Activated naive CD4-positive, alpha-beta T cell treated with anti-CD3 and anti-CD28 coated beads, Interleukin-2, amount 10 ng/mL, durations not matched to agents 7 days and 5 days (primary cell): Measurements from ENCODE around the gene PCDHA3.
"Not testable (repeated sequence)": the region's sequence is repeated elsewhere in the genome, so short reads cannot be mapped to it uniquely, and the experiment has no call there.

Source experiments
- CTCF ChIA-PET: fragments of 350-600 bp; sonication (Branson Sonifier 250); formaldehyde crosslinking; loops from one replicate; lab custom pipeline; 2021; ENCODE audit warnings: antibody characterized with exemption; lab: Charles Lee
- DNase-seq: peaks from one replicate; pipeline ENCODE4 v3.0.0-alpha.2; 2020
- H3K27ac Mint-ChIP-seq: one replicate; pipeline ENCODE4 v1.8.0; 2021; ENCODE audit warnings: mild to moderate bottlenecking, moderate library complexity, mixed read lengths
- H3K27me3 Mint-ChIP-seq: one replicate; pipeline ENCODE4 v1.8.0; 2021; ENCODE audit warnings: mild to moderate bottlenecking, mixed read lengths
- H3K36me3 Mint-ChIP-seq: one replicate; pipeline ENCODE4 v1.8.0; 2021; ENCODE audit warnings: mixed read lengths
- H3K4me1 Mint-ChIP-seq: one replicate; pipeline ENCODE4 v1.8.0; 2021; ENCODE audit warnings: mixed read lengths
- H3K4me3 Mint-ChIP-seq: one replicate; pipeline ENCODE4 v1.8.0; 2021; ENCODE audit warnings: mild to moderate bottlenecking, moderate library complexity, mixed read lengths
- H3K9me3 Mint-ChIP-seq: one replicate; pipeline ENCODE4 v1.8.0; 2021; ENCODE audit warnings: mixed read lengths

The PCDHA3 gene

DNA sequence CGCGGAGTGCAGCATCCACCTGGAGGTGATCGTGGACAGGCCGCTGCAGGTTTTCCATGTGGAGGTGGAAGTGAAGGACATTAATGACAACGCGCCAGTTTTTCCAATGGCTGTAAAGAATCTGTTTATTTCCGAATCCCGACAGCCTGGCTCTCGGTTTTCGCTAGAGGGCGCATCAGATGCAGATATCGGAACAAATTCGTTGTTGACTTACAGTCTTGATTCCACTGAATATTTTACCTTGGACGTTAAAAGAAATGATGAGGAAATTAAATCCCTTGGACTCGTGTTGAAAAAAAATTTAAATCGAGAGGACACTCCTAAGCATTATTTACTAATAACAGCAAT lies 611 bp downstream of the PCDHA3 start:
- Mint-ChIP-seq H3K4me1 (no peaks in the 10 kb centered on the region), H3K36me3 (peaks cover 2% of the 10 kb centered on the region), H3K27ac (no peak overlapping the region), H3K27me3 (peaks cover 4% of the 10 kb centered on the region), H3K4me3 (no peak overlapping the region), H3K9me3 (peaks cover 23% of the 10 kb centered on the region)
- CTCF ChIA-PET, result no interaction called here
- no peak for DNase-seq

DNA sequence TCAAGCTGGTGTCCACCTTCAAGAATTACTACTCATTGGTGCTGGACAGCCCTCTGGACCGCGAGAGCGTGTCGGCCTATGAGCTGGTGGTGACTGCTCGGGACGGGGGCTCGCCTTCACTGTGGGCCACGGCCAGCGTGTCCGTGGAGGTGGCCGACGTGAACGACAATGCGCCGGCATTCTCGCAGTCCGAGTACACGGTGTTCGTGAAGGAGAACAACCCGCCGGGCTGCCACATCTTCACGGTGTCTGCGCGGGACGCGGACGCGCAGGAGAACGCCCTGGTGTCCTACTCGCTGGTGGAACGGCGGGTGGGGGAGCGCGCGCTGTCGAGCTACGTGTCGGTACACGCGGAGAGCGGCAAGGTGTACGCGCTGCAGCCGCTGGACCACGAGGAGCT lies 1.5 kb downstream of the PCDHA3 start:
- CTCF ChIA-PET, H3K4me3 Mint-ChIP-seq: not testable (repeated sequence)

DNA sequence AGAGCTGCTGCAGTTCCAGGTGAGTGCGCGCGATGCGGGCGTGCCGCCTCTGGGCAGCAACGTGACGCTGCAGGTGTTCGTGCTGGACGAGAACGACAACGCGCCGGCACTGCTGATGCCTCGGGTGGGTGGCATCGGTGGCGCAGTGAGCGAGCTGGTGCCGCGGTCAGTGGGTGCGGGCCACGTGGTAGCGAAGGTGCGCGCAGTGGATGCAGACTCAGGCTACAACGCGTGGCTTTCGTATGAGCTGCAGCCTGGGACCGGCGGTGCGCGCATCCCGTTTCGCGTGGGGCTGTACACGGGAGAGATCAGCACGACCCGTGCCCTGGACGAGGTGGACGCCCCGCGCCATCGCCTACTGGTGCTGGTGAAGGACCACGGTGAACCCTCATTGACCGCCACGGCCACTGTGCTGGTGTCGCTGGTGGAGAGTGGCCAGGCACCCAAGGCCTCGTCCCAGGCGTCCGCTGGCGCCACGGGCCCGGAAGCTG lies 2.0 kb downstream of the PCDHA3 start:
- CTCF ChIA-PET, result no interaction called here
- DNase-seq, result no peak
- H3K4me1 Mint-ChIP-seq, result no peaks in the 10 kb centered on the region
- no peak overlapping the region for H3K4me3 Mint-ChIP-seq
- peaks cover 10% of the 10 kb centered on the region for H3K27me3 Mint-ChIP-seq
- H3K9me3 Mint-ChIP-seq, result peaks cover 29% of the 10 kb centered on the region
- H3K27ac Mint-ChIP-seq, result peak overlapping the region; percentile 7
- peaks cover 3% of the 10 kb centered on the region for H3K36me3 Mint-ChIP-seq

More for the DNA sequence above, 1.5 kb downstream of the PCDHA3 start:
- DNase-seq, H3K27me3 Mint-ChIP-seq, H3K36me3 Mint-ChIP-seq, H3K4me1 Mint-ChIP-seq: not testable (repeated sequence)
- Mint-ChIP-seq H3K27ac (peak overlapping the region; percentile 49), H3K9me3 (peaks cover 25% of the 10 kb centered on the region)

DNA sequence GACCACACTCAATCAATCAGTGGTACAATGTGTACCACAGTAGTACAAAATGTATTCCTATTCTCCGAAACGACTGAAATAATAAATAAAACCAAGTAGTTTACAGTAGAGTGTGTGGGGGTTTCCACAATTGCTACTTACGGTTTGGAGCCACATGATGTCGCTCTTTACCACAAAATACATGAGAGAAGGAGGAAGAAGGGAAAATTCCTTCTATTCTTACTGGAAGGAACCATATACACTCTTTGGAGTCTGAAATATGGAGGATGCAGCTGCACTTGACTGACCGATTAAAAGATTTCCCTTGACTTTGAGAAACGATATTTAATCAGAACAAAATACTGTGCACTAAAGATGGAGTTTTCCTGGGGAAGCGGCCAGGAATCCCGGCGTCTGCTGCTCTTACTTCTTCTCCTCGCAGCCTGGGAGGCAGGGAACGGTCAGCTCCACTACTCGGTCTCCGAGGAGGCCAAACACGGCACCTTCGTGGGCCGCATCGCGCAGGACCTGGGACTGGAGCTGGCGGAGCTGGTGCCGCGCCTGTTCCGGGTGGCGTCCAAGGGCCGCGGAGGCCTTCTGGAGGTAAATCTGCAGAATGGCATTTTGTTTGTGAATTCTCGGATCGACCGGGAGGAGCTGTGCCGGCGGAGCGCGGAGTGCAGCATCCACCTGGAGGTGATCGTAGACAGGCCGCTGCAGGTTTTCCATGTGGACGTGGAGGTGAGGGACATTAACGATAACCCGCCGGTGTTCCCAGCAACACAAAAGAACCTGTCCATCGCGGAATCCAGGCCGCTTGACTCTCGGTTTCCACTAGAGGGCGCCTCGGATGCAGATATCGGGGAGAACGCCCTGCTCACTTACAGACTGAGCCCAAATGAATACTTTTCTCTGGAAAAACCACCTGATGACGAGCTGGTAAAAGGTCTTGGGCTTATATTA lies 6.2 kb downstream of the PCDHA3 start, which contains the start of gene PCDHA4:
PCDHA4 (plus strand) TSS at position 235 of the 942 bp plus-strand sequence.
- H3K27ac Mint-ChIP-seq, result no peak within 1 kb of the TSS
- H3K36me3 Mint-ChIP-seq, result peaks cover 3% of the 10 kb centered on the region
- CTCF ChIA-PET, result interaction anchor here (0.9 to 1.3 kb wide), 3 partner anchors 12 to 57 kb away, joined by 3 read pairs; no protein-coding TSS in a partner anchor
- peak; percentile 45 for DNase-seq
- H3K4me1 Mint-ChIP-seq, result no peaks in the 10 kb centered on the region
- peaks cover 28% of the 10 kb centered on the region for H3K9me3 Mint-ChIP-seq
- H3K27me3 Mint-ChIP-seq, result peaks cover 11% of the 10 kb centered on the region
- H3K4me3 Mint-ChIP-seq, result no peak within 1 kb of the TSS

DNA sequence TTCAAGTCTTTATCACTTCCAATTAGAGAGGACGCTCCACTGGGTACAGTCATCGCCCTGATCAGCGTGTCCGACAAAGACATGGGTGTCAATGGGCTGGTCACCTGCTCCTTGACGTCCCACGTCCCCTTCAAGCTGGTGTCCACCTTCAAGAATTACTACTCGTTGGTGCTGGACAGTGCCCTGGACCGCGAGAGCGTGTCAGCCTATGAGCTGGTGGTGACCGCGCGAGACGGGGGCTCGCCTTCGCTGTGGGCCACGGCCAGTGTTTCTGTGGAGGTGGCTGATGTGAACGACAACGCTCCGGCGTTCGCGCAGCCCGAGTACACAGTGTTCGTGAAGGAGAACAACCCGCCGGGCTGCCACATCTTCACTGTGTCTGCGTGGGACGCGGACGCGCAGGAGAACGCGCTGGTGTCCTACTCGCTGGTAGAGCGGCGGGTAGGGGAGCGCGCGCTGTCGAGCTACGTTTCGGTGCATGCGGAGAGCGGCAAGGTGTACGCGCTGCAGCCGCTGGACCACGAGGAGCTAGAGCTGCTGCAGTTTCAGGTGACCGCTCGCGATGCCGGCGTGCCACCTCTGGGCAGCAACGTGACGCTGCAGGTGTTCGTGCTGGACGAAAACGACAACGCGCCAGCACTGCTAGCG lies 7.5 kb downstream of the PCDHA3 start:
- not testable (repeated sequence) for DNase-seq, H3K4me3 Mint-ChIP-seq, H3K4me1 Mint-ChIP-seq, H3K27ac Mint-ChIP-seq, H3K36me3 Mint-ChIP-seq
- CTCF ChIA-PET, result interaction anchor here (0.9 to 1.1 kb wide), 2 partner anchors 25 to 56 kb away, joined by 3 read pairs; no protein-coding TSS in a partner anchor
- Mint-ChIP-seq H3K9me3 (peaks cover 29% of the 10 kb centered on the region), H3K27me3 (peaks cover 11% of the 10 kb centered on the region)

DNA sequence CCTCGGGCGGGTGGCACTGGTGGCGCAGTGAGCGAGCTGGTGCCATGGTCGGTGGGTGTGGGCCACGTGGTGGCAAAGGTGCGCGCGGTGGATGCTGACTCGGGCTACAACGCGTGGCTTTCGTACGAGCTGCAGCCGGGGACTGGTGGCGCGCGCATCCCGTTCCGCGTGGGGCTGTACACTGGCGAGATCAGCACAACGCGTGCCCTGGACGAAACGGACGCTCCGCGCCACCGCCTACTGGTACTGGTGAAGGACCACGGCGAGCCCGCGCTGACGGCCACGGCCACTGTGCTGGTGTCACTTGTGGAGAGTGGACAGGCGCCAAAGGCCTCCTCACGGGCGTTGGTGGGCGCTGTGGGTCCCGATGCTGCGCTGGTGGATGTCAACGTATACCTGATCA lies 8.0 kb downstream of the PCDHA3 start:
- Mint-ChIP-seq H3K27ac (no peak overlapping the region), H3K4me3 (no peak overlapping the region), H3K36me3 (peaks cover 1% of the 10 kb centered on the region), H3K4me1 (no peaks in the 10 kb centered on the region), H3K9me3 (peaks cover 28% of the 10 kb centered on the region), H3K27me3 (peaks cover 11% of the 10 kb centered on the region)
- DNase-seq, result no peak
- CTCF ChIA-PET, result no interaction called here

DNA sequence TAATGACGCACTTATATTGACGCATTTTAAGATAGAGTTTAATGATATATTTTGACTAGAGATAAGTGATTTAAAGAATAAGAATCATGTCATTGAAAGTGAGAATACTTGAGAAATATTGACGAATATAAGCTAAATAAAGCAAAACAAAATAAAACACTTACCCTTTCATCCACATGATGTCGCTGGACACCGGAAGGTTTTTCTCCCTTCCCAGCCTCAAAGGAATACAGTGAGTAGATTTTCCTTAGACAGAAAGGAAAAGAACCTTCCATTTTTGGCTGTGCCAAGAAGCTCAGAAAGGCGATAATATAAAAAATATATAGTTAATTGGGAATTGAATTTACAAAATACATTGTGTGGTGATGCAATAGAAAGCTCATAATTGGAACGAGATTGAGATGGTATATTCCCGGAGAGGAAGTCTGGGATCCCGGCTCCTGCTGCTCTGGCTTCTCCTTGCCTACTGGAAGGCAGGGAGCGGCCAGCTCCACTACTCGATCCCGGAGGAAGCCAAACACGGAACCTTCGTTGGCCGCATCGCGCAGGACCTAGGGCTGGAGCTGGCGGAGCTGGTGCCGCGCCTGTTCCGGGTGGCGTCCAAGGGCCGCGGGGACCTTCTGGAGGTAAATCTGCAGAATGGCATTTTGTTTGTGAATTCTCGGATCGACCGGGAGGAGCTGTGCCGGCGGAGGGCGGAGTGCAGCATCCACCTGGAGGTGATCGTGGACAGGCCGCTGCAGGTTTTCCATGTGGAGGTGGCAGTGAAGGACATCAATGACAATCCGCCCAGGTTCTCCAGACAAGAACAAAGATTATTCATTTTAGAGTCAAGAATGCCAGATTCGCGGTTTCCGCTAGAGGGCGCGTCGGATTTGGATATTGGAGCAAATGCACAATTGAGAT lies 20.8 kb downstream of the PCDHA3 start, which contains the start of gene PCDHA5:
PCDHA5 (plus strand) TSS at position 239 of the 906 bp plus-strand sequence.
- Mint-ChIP-seq H3K9me3 (peaks cover 10% of the 10 kb centered on the region), H3K4me3 (no peak within 1 kb of the TSS), H3K36me3 (no peaks in the 10 kb centered on the region), H3K4me1 (no peaks in the 10 kb centered on the region), H3K27ac (no peak within 1 kb of the TSS), H3K27me3 (peaks cover 3% of the 10 kb centered on the region)
- CTCF ChIA-PET, result interaction anchor here (0.9 to 1.2 kb wide), 2 partner anchors 12 to 549 kb away, joined by 3 read pairs; no protein-coding TSS in a partner anchor
- peak; percentile 50 for DNase-seq

DNA sequence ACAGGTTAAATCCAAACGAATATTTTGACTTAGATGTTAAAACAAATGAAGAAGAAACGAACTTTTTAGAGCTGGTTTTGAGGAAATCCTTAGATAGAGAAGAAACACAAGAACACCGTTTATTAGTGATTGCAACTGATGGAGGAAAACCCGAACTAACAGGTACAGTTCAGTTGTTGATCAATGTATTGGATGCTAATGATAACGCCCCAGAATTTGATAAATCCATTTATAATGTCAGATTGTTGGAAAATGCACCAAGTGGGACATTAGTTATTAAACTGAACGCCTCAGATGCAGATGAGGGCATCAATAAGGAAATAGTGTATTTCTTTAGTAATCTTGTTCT lies 21.4 kb downstream of the PCDHA3 start:
- Mint-ChIP-seq H3K4me1 (no peaks in the 10 kb centered on the region), H3K36me3 (no peaks in the 10 kb centered on the region), H3K27ac (no peak overlapping the region), H3K9me3 (peaks cover 13% of the 10 kb centered on the region), H3K4me3 (no peak overlapping the region), H3K27me3 (peaks cover 3% of the 10 kb centered on the region)
- DNase-seq, result no peak
- CTCF ChIA-PET, result no interaction called here

DNA sequence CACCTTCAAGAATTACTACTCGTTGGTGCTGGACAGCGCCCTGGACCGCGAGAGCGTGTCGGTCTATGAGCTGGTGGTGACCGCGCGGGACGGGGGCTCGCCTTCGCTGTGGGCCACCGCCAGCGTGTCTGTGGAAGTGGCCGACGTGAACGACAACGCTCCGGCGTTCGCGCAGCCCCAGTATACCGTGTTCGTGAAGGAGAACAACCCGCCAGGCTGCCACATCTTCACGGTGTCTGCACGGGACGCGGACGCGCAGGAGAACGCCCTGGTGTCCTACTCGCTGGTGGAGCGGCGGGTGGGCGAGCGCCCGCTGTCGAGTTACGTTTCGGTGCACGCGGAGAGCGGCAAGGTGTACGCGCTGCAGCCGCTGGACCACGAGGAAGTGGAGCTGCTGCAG lies 22.1 kb downstream of the PCDHA3 start:
- DNase-seq, CTCF ChIA-PET, H3K4me3 Mint-ChIP-seq, H3K27me3 Mint-ChIP-seq, H3K27ac Mint-ChIP-seq, H3K36me3 Mint-ChIP-seq, H3K4me1 Mint-ChIP-seq: not testable (repeated sequence)
- H3K9me3 Mint-ChIP-seq, result peaks cover 15% of the 10 kb centered on the region

DNA sequence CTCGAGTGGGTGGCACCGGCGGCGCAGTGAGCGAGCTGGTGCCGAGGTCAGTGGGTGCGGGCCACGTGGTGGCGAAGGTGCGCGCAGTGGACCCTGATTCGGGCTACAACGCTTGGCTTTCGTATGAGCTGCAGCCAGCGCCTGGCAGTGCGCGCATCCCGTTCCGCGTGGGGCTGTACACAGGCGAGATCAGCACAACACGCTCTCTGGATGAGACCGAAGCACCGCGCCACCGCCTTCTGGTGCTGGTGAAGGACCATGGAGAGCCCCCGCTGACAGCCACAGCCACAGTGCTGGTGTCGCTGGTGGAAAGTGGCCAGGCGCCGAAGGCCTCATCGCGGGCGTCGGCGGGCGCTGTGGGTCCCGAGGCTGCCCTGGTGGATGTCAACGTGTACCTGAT lies 22.6 kb downstream of the PCDHA3 start:
- peaks cover 17% of the 10 kb centered on the region for H3K9me3 Mint-ChIP-seq
- DNase-seq, result no peak
- H3K4me3 Mint-ChIP-seq, result no peak overlapping the region
- no peak overlapping the region for H3K27ac Mint-ChIP-seq
- CTCF ChIA-PET, result no interaction called here
- H3K27me3 Mint-ChIP-seq, result peaks cover 10% of the 10 kb centered on the region
- no peaks in the 10 kb centered on the region for H3K4me1 Mint-ChIP-seq
- H3K36me3 Mint-ChIP-seq, result peaks cover 2% of the 10 kb centered on the region

DNA sequence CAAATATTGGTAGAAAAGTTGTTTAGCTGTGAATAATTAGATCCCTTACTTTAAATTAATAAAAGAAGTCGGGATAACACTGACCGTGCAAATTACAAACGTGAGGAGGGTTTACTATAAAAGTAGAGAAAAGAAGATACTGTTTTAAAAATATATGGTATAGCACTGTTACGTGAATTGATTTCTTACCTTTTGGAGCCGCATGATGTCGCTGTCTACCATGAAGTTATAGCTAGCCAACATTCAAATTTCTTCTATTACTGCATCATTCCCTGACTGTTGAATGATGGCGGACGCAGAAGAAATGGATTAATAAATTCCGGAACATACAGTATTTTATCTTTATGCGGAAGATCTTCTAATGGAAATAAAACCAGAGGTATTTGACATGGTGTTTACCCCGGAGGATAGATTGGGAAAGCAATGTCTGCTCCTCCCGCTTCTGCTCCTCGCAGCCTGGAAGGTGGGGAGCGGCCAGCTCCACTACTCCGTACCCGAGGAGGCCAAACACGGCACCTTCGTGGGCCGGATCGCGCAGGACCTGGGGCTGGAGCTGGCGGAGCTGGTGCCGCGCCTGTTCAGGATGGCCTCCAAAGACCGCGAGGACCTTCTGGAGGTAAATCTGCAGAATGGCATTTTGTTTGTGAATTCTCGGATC lies 27.0 kb downstream of the PCDHA3 start, which contains the start of gene PCDHA6:
PCDHA6 (plus strand) TSS at position 257 of the 658 bp plus-strand sequence; CDS start at position 389, 132 bp downstream.
- H3K36me3 Mint-ChIP-seq, result peaks cover 4% of the 10 kb centered on the region
- no peak for DNase-seq
- CTCF ChIA-PET, result interaction anchor here (1.1 kb wide), 1 partner anchor 29 kb away, joined by 3 read pairs; no protein-coding TSS in a partner anchor
- H3K4me3 Mint-ChIP-seq, result no peak within 1 kb of the TSS
- peaks cover 21% of the 10 kb centered on the region for H3K9me3 Mint-ChIP-seq
- peaks cover 13% of the 10 kb centered on the region for H3K27me3 Mint-ChIP-seq
- no peaks in the 10 kb centered on the region for H3K4me1 Mint-ChIP-seq
- H3K27ac Mint-ChIP-seq, result peak within 1 kb of the TSS; percentile 58

DNA sequence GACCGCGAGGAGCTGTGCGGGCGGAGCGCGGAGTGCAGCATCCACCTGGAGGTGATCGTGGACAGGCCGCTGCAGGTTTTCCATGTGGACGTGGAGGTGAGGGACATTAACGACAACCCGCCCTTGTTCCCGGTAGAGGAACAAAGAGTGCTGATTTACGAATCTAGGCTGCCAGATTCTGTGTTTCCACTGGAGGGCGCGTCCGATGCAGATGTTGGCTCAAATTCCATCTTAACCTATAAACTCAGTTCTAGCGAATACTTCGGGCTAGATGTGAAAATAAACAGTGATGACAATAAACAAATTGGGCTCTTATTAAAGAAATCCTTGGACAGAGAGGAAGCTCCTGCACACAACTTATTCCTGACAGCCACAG lies 27.5 kb downstream of the PCDHA3 start:
- Mint-ChIP-seq H3K4me3 (no peak overlapping the region), H3K9me3 (peaks cover 22% of the 10 kb centered on the region), H3K27ac (peak overlapping the region; percentile 58), H3K4me1 (no peaks in the 10 kb centered on the region), H3K27me3 (peaks cover 13% of the 10 kb centered on the region), H3K36me3 (peaks cover 4% of the 10 kb centered on the region)
- CTCF ChIA-PET, result interaction anchor here (1.1 kb wide), 1 partner anchor 30 kb away, joined by 3 read pairs; no protein-coding TSS in a partner anchor
- DNase-seq, result no peak
